Measurements from ENCODE around the gene HOXB5.

DNA sequence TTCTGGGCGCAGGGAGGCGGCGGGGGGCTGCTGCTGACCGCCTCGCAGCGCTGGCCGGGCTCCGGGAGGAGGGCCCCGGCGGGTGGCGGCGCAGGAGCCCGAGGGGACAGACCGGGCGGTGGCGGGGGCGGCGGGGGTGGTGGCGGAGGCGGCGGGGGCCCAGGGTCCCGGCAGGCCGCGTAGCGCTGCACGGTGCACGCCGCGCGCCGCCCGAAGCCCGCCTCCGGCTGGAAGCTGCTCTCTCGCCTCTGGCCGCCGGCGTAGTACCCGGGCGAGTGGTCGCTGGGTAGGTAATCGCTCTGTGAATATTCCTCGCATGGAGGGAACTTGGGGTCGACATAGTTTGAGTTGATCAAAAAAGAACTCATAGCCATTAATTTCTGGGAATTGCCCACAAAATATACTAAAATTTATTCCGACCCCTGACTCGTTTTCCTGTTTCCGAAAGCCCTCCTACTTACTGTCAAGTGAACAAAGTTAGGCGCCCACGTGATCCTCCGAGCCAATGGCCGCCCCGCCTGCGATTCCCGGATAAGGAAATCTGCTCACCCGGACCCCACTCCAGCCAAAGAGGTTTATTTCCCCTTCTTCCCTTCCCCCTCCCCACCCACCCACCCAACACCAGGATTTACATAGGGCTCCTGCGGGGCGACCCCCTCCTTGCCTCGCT, 15.5 kb downstream of the HOXB5 start, which contains the start of gene HOXB4:
- TF ChIP-seq, protein P1, sequence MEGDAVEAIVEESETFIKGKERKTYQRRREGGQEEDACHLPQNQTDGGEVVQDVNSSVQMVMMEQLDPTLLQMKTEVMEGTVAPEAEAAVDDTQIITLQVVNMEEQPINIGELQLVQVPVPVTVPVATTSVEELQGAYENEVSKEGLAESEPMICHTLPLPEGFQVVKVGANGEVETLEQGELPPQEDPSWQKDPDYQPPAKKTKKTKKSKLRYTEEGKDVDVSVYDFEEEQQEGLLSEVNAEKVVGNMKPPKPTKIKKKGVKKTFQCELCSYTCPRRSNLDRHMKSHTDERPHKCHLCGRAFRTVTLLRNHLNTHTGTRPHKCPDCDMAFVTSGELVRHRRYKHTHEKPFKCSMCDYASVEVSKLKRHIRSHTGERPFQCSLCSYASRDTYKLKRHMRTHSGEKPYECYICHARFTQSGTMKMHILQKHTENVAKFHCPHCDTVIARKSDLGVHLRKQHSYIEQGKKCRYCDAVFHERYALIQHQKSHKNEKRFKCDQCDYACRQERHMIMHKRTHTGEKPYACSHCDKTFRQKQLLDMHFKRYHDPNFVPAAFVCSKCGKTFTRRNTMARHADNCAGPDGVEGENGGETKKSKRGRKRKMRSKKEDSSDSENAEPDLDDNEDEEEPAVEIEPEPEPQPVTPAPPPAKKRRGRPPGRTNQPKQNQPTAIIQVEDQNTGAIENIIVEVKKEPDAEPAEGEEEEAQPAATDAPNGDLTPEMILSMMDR (IDR thresholded peaks at IDR 0.05; ENCODE audit: low read depth, low read length, poor library complexity, severe bottlenecking): no peak
- no peak for TF ChIP-seq EZH2phosphoT487 (IDR thresholded peaks at IDR 0.05; ENCODE audit: borderline replicate concordance, low read length)
